ENCODE results near the gene EVC.
"Not testable (repeated sequence)": the region's sequence is repeated elsewhere in the genome, so short reads cannot be mapped to it uniquely, and the experiment has no call there.

The EVC gene

GRCh38 chr4:5707778-5708448, 3.1 kb upstream of the EVC start:
- no peak for DNase-seq (ENCODE audit: extremely low read depth in 1 of 2, low read depth in 1 of 2)

- DNase-seq (ENCODE audit: extremely low read depth in 1 of 2, low read depth in 1 of 2), result peak in 1 of 2 donors; percentile 20
Measured at GRCh38 chr4:5708449-5709206, 2.4 kb upstream of the EVC start, which contains the start of gene EVC2. Gene EVC2 (minus strand): TSS chr4:5708559. CDS start chr4:5708513, 46 bp downstream.

- no peak for DNase-seq (ENCODE audit: extremely low read depth in 1 of 2, low read depth in 1 of 2)
Measured at GRCh38 chr4:5709207-5709575, 1.8 kb upstream of the EVC start.

- no peak for DNase-seq (ENCODE audit: extremely low read depth in 1 of 2, low read depth in 1 of 2)
Measured at GRCh38 chr4:5710065-5710960, 688 bp upstream of the EVC start.

- no peak for DNase-seq (ENCODE audit: extremely low read depth in 1 of 2, low read depth in 1 of 2)
Measured at GRCh38 chr4:5711479-5712184, 631 bp downstream of the EVC start.

GRCh38 chr4:5712517-5712916, 1.5 kb downstream of the EVC start:
- no peak for DNase-seq (ENCODE audit: extremely low read depth in 1 of 2, low read depth in 1 of 2)

GRCh38 chr4:5712931-5713330, 1.9 kb downstream of the EVC start:
- DNase-seq (ENCODE audit: extremely low read depth in 1 of 2, low read depth in 1 of 2), result no peak

GRCh38 chr4:5713861-5714260, 2.9 kb downstream of the EVC start:
- DNase-seq (ENCODE audit: extremely low read depth in 1 of 2, low read depth in 1 of 2), result no peak

- no peak for DNase-seq (ENCODE audit: extremely low read depth in 1 of 2, low read depth in 1 of 2)
Measured at GRCh38 chr4:5715357-5715756, 4.4 kb downstream of the EVC start.

- no peak for DNase-seq (ENCODE audit: extremely low read depth in 1 of 2, low read depth in 1 of 2)
Measured at GRCh38 chr4:5716391-5716790, 5.4 kb downstream of the EVC start.

- no peak for DNase-seq (ENCODE audit: extremely low read depth in 1 of 2, low read depth in 1 of 2)
Measured at GRCh38 chr4:5717449-5718158, 6.6 kb downstream of the EVC start.

GRCh38 chr4:5718411-5718810, 7.4 kb downstream of the EVC start:
- DNase-seq (ENCODE audit: extremely low read depth in 1 of 2, low read depth in 1 of 2), result no peak

GRCh38 chr4:5719350-5720055, 8.5 kb downstream of the EVC start:
- no peak for DNase-seq (ENCODE audit: extremely low read depth in 1 of 2, low read depth in 1 of 2)

- DNase-seq (ENCODE audit: extremely low read depth in 1 of 2, low read depth in 1 of 2), result no peak
Measured at GRCh38 chr4:5720157-5720850, 9.3 kb downstream of the EVC start.

GRCh38 chr4:5720980-5721379, 10.0 kb downstream of the EVC start:
- no peak for DNase-seq (ENCODE audit: extremely low read depth in 1 of 2, low read depth in 1 of 2)

GRCh38 chr4:5721923-5722322, 10.9 kb downstream of the EVC start:
- no peak for DNase-seq (ENCODE audit: extremely low read depth in 1 of 2, low read depth in 1 of 2)

- no peak for DNase-seq (ENCODE audit: extremely low read depth in 1 of 2, low read depth in 1 of 2)
Measured at GRCh38 chr4:5722328-5722727, 11.3 kb downstream of the EVC start.

GRCh38 chr4:5724377-5724776, 13.4 kb downstream of the EVC start:
- no peak for DNase-seq (ENCODE audit: extremely low read depth in 1 of 2, low read depth in 1 of 2)

- DNase-seq (ENCODE audit: extremely low read depth in 1 of 2, low read depth in 1 of 2), result not testable (repeated sequence)
Measured at GRCh38 chr4:5728412-5728811, 17.4 kb downstream of the EVC start.

Data from activated CD8-positive, alpha-beta memory T cell treated with anti-CD3 and anti-CD28 coated beads for 1 hour (primary cell).